ENCODE measurements around the gene BICC1. TPM values are rescaled to one million over a fixed set of nuclear protein-coding genes. Genes with fewer than 3 reads are reported as not detected.

Gene BICC1
- total and polyA plus RNA-seq, 4 donors, result 0.82 to 6.1 (median 4.5) TPM

GRCh38 chr10:58578366-58578765, 65.7 kb downstream of the BICC1 start:
- Histone ChIP-seq H3K27ac (ENCODE audit: low read depth in 1 of 2, low read length in 2 of 2) (no peak overlapping the region), H3K4me1 (ENCODE audit: control insufficient read depth in 4 of 4, insufficient read depth in 4 of 4, low read length in 3 of 4) (no peaks in the 10 kb centered on the region), H3K4me3 (ENCODE audit: low read depth in 1 of 3, low read length in 3 of 3) (no peak overlapping the region), H3K27me3 (ENCODE audit: control insufficient read depth in 4 of 4, insufficient read depth in 4 of 4, low read length in 3 of 4) (no peaks in the 10 kb centered on the region), H3K36me3 (ENCODE audit: control insufficient read depth in 4 of 4, insufficient read depth in 3 of 4, low read depth in 1 of 4, low read length in 3 of 4) (no peaks in the 10 kb centered on the region), H3K9me3 (ENCODE audit: control insufficient read depth in 4 of 4, low read length in 3 of 4) (peaks cover 0 to 1% (median 0%) of the 10 kb centered on the region in 4 donors), H3K9ac (ENCODE audit: low read depth in 1 of 2, low read length in 2 of 2) (no peak overlapping the region)
- 88% methylated on average over 8 of the region's 8 CpGs for WGBS
- DNase-seq (ENCODE audit: low spot score), result no peak
- no peak for TF ChIP-seq FOXA2 (IDR thresholded peaks at IDR 0.05)

GRCh38 chr10:58579011-58579655, 66.5 kb downstream of the BICC1 start:
- no peaks in the 10 kb centered on the region for H3K36me3 ChIP-seq (ENCODE audit: control insufficient read depth in 4 of 4, insufficient read depth in 3 of 4, low read depth in 1 of 4, low read length in 3 of 4)
- 91% methylated on average over 11 of the region's 11 CpGs for WGBS
- H3K4me3 ChIP-seq (ENCODE audit: low read depth in 1 of 3, low read length in 3 of 3), result no peak overlapping the region
- DNase-seq (ENCODE audit: low spot score), result no peak
- no peak overlapping the region for H3K27ac ChIP-seq (ENCODE audit: low read depth in 1 of 2, low read length in 2 of 2)
- H3K27me3 ChIP-seq (ENCODE audit: control insufficient read depth in 4 of 4, insufficient read depth in 4 of 4, low read length in 3 of 4), result no peaks in the 10 kb centered on the region
- H3K9ac ChIP-seq (ENCODE audit: low read depth in 1 of 2, low read length in 2 of 2), result no peak overlapping the region
- TF ChIP-seq ATF3 (IDR thresholded peaks at IDR 0.05), result no peak
- no peak for TF ChIP-seq GABPA (IDR thresholded peaks at IDR 0.05 in 1 of 2, conservative IDR thresholded peaks at IDR 0.05 in 1 of 2)
- no peak for TF ChIP-seq YY1 (IDR thresholded peaks at IDR 0.05)
- TF ChIP-seq NR2F2 (IDR thresholded peaks at IDR 0.05), result no peak
- TF ChIP-seq FOXA1 (IDR thresholded peaks at IDR 0.05), result no peak
- no peak for TF ChIP-seq TAF1 (conservative IDR thresholded peaks at IDR 0.05)
- TF ChIP-seq JUND (IDR thresholded peaks at IDR 0.05), result no peak
- no peak for TF ChIP-seq FOXA2 (IDR thresholded peaks at IDR 0.05)
- TF ChIP-seq EGR1 (IDR thresholded peaks at IDR 0.05; ENCODE audit: low read depth in 2 of 2), result no peak
- TF ChIP-seq REST (IDR thresholded peaks at IDR 0.05), result no peak
- no peak for TF ChIP-seq RAD21 (IDR thresholded peaks at IDR 0.05)
- TF ChIP-seq RXRA (IDR thresholded peaks at IDR 0.05), result no peak
- no peak for TF ChIP-seq HNF4G (IDR thresholded peaks at IDR 0.05)
- TF ChIP-seq SP1 (IDR thresholded peaks at IDR 0.05), result no peak
- TF ChIP-seq HNF4A (conservative IDR thresholded peaks at IDR 0.05), result no peak
- no peak for TF ChIP-seq CTCF (IDR thresholded peaks at IDR 0.05; ENCODE audit: low read depth, low read length, missing input control)
- no peak for TF ChIP-seq ZBTB33 (IDR thresholded peaks at IDR 0.05)
- no peak for TF ChIP-seq MAX (IDR thresholded peaks at IDR 0.05)
- no peaks in the 10 kb centered on the region for H3K4me1 ChIP-seq (ENCODE audit: control insufficient read depth in 4 of 4, insufficient read depth in 4 of 4, low read length in 3 of 4)
- peaks cover 0 to 1% (median 0%) of the 10 kb centered on the region in 4 donors for H3K9me3 ChIP-seq (ENCODE audit: control insufficient read depth in 4 of 4, low read length in 3 of 4)

Data from liver (tissue), 9 donors.